A673 (cell line): ENCODE measurements around the gene CCDC198. TPM values are rescaled to one million over a fixed set of nuclear protein-coding genes. Genes with fewer than 3 reads are reported as not detected.

ENCODE experiments used
- BruUV-seq: library from RNA; stranded (reverse); fragments of 400-500 nt; replicated peaks from 2 replicates; lab custom pipeline; 2021; lab: Mats Ljungman, UMichigan
- CTCF ChIA-PET: fragments of 300-600 bp; sonication (Branson Sonifier 250); formaldehyde crosslinking; loops from one replicate; lab custom pipeline; 2022; ENCODE audit warnings: antibody characterized with exemption; lab: Charles Lee
- POLR2A ChIA-PET: fragments of 300-600 bp; sonication (Branson Sonifier 250); formaldehyde crosslinking; loops from one replicate; lab custom pipeline; 2022; ENCODE audit warnings: antibody characterized with exemption; ENCODE audit not compliant: low non-redundant PET; lab: Charles Lee
- DNase-seq: peaks from one replicate; pipeline ENCODE4 v3.0.0-alpha.2; 2015; ENCODE audit warnings: low spot score
- H3K27ac ChIP-seq: fragments of 200-600 bp; sonication (generic); 2 replicates; pipeline ENCODE4 v1.5.1; 2016; ENCODE audit warnings: mixed run types, low read depth, mild to moderate bottlenecking, mixed read lengths, antibody characterized with exemption, low read length; ENCODE audit not compliant: poor library complexity, severe bottlenecking
- H3K27me3 ChIP-seq: fragments of 200-600 bp; sonication (generic); replicated peaks from 2 replicates; pipeline ENCODE4 v1.6.1; 2017; ENCODE audit warnings: mixed run types, low read depth, mild to moderate bottlenecking, mixed read lengths, antibody characterized with exemption, low read length; ENCODE audit not compliant: insufficient read depth, poor library complexity
- H3K36me3 ChIP-seq: fragments of 200-600 bp; sonication (generic); 2 replicates; pipeline ENCODE4 v1.6.1; 2016; ENCODE audit warnings: mixed run types, mild to moderate bottlenecking, mixed read lengths, antibody characterized with exemption, low read length; ENCODE audit not compliant: insufficient read depth, poor library complexity, severe bottlenecking
- H3K4me1 ChIP-seq: fragments of 200-600 bp; sonication (generic); 2 replicates; pipeline ENCODE4 v1.6.1; 2017; ENCODE audit warnings: mixed run types, mild to moderate bottlenecking, mixed read lengths, antibody characterized with exemption, low read length; ENCODE audit not compliant: insufficient read depth, poor library complexity, severe bottlenecking
- H3K4me3 ChIP-seq: fragments of 200-600 bp; sonication (generic); 2 replicates; pipeline ENCODE4 v1.5.1; 2016; ENCODE audit warnings: low read depth, mixed run types, mild to moderate bottlenecking, mixed read lengths, low read length; ENCODE audit not compliant: poor library complexity, severe bottlenecking
- H3K9me3 ChIP-seq: fragments of 200-600 bp; sonication (generic); 2 replicates; pipeline ENCODE4 v1.6.1; 2016; ENCODE audit warnings: mixed run types, low read depth, mild to moderate bottlenecking, mixed read lengths, antibody characterized with exemption, low read length; ENCODE audit not compliant: poor library complexity, severe bottlenecking
- CTCF ChIP-seq: fragments of 300-800, 200-600 bp; sonication (generic); conservative IDR thresholded peaks from 2 replicates; pipeline ENCODE4 v1.5.1; 2017; ENCODE audit warnings: low read depth, mild to moderate bottlenecking, antibody characterized with exemption, low read length, moderate library complexity, mixed read lengths
- EZH2 ChIP-seq: fragments of 200-600 bp; sonication (generic); IDR thresholded peaks from 2 replicates; pipeline ENCODE4 v1.6.1; 2017; ENCODE audit warnings: borderline replicate concordance, low read depth, mild to moderate bottlenecking, mixed read lengths, antibody characterized with exemption, low read length; ENCODE audit not compliant: poor library complexity, severe bottlenecking
- intact Hi-C: fragments of 100-400 bp; cut with micrococcal nuclease; formaldehyde crosslinking; loops from one replicate; pipeline ENCODE4 v1.10.0; 2022; ENCODE audit not compliant: unreplicated experiment
- total RNA-seq: library from RNA; stranded (reverse); gene quantifications from 2 replicates; pipeline ENCODE4 v1.2.3, GENCODE V29; 2021

The CCDC198 gene
- total RNA-seq, 1 experiment from 2014 or later = not detected

- BruUV-seq = no TSS peak
- no peak for TF ChIP-seq CTCF
- TF ChIP-seq EZH2 = no peak
Observed at GRCh38 chr14:57461777-57462320, 31.8 kb downstream of the CCDC198 start.

GRCh38 chr14:57435923-57436322 lies 57.7 kb downstream of the CCDC198 start:
- Histone ChIP-seq H3K4me1 (no peaks in the 10 kb centered on the region), H3K27ac (no peak overlapping the region), H3K9me3 (no peaks in the 10 kb centered on the region), H3K27me3 (no peaks in the 10 kb centered on the region), H3K4me3 (no peak overlapping the region), H3K36me3 (no peaks in the 10 kb centered on the region)
- ChIA-PET CTCF (no interaction called here), POLR2A (no interaction called here)
- DNase-seq = no peak
- BruUV-seq = no TSS peak
- intact Hi-C loops = no loop called here
- TF ChIP-seq CTCF (peak; percentile 25; the same call in 1 of the 2 replicates), EZH2 (no peak)

More at GRCh38 chr14:57461777-57462320, 31.8 kb downstream of the CCDC198 start:
- no peak for DNase-seq
- no peak overlapping the region for H3K27ac ChIP-seq
- no peaks in the 10 kb centered on the region for H3K27me3 ChIP-seq
- H3K9me3 ChIP-seq = no peaks in the 10 kb centered on the region
- intact Hi-C loops = no loop called here
- CTCF ChIA-PET = no interaction called here
- no peaks in the 10 kb centered on the region for H3K36me3 ChIP-seq
- POLR2A ChIA-PET = no interaction called here
- no peak overlapping the region for H3K4me3 ChIP-seq
- H3K4me1 ChIP-seq = no peaks in the 10 kb centered on the region

- TF ChIP-seq CTCF (no peak), EZH2 (no peak)
- H3K27ac ChIP-seq = no peak overlapping the region
- no TSS peak for BruUV-seq
- intact Hi-C loops = no loop called here
- no peaks in the 10 kb centered on the region for H3K9me3 ChIP-seq
- DNase-seq = no peak
- ChIA-PET POLR2A (no interaction called here), CTCF (no interaction called here)
- H3K36me3 ChIP-seq = no peaks in the 10 kb centered on the region
- H3K4me3 ChIP-seq = no peak overlapping the region
- H3K27me3 ChIP-seq = no peaks in the 10 kb centered on the region
- H3K4me1 ChIP-seq = no peaks in the 10 kb centered on the region
Observed at GRCh38 chr14:57420986-57421385, 72.7 kb downstream of the CCDC198 start.
